GM13976 (cell line): Measurements from ENCODE around the gene PNLIPRP1.

Experiments
- DNase-seq: peaks from one replicate; pipeline ENCODE4 v3.0.0; 2012; ENCODE audit warnings: low spot score
- in situ Hi-C: fragments of 300-500 bp; cut with MboI; formaldehyde crosslinking; loops from one replicate; pipeline ENCODE4 v1.12.0; 2022; ENCODE audit warnings: low sequenced_read_pairs, mixed read lengths, inconsistent platforms; ENCODE audit not compliant: unreplicated experiment
- TF ChIP-seq, protein P1 (sequence below): IDR thresholded peaks from 2 replicates; pipeline ENCODE4 v1.5.1; 2012; ENCODE audit warnings: borderline replicate concordance, mild to moderate bottlenecking; ENCODE audit not compliant: insufficient read depth; ENCODE audit errors: extremely low read depth, missing control alignments, control extremely low read depth

The PNLIPRP1 gene

DNA sequence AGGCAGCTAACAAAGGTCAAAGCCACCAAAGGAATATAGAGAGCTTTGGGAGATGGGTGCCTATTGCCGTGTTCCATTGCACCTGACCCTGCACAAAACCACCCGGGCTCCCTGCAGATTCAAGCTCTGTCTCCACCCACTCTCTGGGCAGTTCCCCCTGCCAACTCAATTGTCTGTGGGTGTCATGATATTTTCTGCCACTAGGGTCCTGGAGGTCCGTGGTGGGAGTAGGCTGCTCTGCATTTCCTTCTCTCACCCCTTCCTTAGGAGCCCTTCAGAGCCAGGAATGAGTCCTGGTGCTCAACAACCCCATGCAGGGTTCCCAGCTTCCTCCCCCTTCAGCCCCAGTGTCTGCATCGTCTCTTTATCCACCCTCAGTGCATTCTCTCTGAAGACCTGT is 64.1 kb downstream of the PNLIPRP1 start:
- TF ChIP-seq, protein P1, sequence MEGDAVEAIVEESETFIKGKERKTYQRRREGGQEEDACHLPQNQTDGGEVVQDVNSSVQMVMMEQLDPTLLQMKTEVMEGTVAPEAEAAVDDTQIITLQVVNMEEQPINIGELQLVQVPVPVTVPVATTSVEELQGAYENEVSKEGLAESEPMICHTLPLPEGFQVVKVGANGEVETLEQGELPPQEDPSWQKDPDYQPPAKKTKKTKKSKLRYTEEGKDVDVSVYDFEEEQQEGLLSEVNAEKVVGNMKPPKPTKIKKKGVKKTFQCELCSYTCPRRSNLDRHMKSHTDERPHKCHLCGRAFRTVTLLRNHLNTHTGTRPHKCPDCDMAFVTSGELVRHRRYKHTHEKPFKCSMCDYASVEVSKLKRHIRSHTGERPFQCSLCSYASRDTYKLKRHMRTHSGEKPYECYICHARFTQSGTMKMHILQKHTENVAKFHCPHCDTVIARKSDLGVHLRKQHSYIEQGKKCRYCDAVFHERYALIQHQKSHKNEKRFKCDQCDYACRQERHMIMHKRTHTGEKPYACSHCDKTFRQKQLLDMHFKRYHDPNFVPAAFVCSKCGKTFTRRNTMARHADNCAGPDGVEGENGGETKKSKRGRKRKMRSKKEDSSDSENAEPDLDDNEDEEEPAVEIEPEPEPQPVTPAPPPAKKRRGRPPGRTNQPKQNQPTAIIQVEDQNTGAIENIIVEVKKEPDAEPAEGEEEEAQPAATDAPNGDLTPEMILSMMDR: no peak
- DNase-seq: no peak
- in situ Hi-C loops: no loop called here

GRCh38 chr10:116655568-116655967 is 64.8 kb downstream of the PNLIPRP1 start:
- no peak for DNase-seq
- in situ Hi-C loops: no loop called here
- TF ChIP-seq, protein P1: no peak

GRCh38 chr10:116656044-116656443 is 65.3 kb downstream of the PNLIPRP1 start:
- TF ChIP-seq, protein P1: no peak
- DNase-seq: no peak
- in situ Hi-C loops: no loop called here

- DNase-seq: no peak
- TF ChIP-seq, protein P1: no peak
- in situ Hi-C loops: no loop called here
These were observed 67.2 kb downstream of the PNLIPRP1 start for GRCh38 chr10:116657863-116658551.
